H9 (cell line): ENCODE results near the gene CKS1B. TPM values are rescaled to one million over a fixed set of nuclear protein-coding genes. Genes with fewer than 3 reads are reported as not detected.

Source experiments
- DNase-seq: peaks from one replicate; pipeline ENCODE4 v3.0.0-alpha.2; 2017
- H2AFZ ChIP-seq: one replicate; pipeline ENCODE4 v1.6.1; 2013; ENCODE audit warnings: mild to moderate bottlenecking, low read length, control low read depth, moderate library complexity
- H2AK5ac ChIP-seq: 2 replicates; pipeline ENCODE4 v1.6.1; 2013; ENCODE audit warnings: low read length, control low read depth, mixed read lengths; ENCODE audit not compliant: insufficient read length
- H2BK120ac ChIP-seq: one replicate; pipeline ENCODE4 v1.6.1; 2013; ENCODE audit warnings: low read depth, mild to moderate bottlenecking, low read length, control low read depth, inconsistent platforms; ENCODE audit not compliant: poor library complexity, severe bottlenecking
- H2BK12ac ChIP-seq: 2 replicates; pipeline ENCODE4 v1.6.1; 2013; ENCODE audit warnings: low read length, control low read depth, mixed read lengths, low read depth; ENCODE audit not compliant: insufficient read length
- H2BK15ac ChIP-seq: 2 replicates; pipeline ENCODE4 v1.6.1; 2013; ENCODE audit warnings: low read depth, low read length, control low read depth
- H2BK20ac ChIP-seq: one replicate; pipeline ENCODE4 v1.6.1; 2013; ENCODE audit warnings: low read depth, mild to moderate bottlenecking, low read length, control low read depth, inconsistent platforms; ENCODE audit not compliant: poor library complexity, severe bottlenecking
- H2BK5ac ChIP-seq: 2 replicates; pipeline ENCODE4 v1.6.1; 2013; ENCODE audit warnings: low read length, control low read depth, mixed read lengths; ENCODE audit not compliant: insufficient read length
- H3K14ac ChIP-seq: 2 replicates; pipeline ENCODE4 v1.6.1; 2013; ENCODE audit warnings: low read length, control low read depth; ENCODE audit not compliant: insufficient read depth
- H3K18ac ChIP-seq: 2 replicates; pipeline ENCODE4 v1.6.1; 2013; ENCODE audit warnings: low read depth, mild to moderate bottlenecking, mixed read lengths, low read length, control low read depth; ENCODE audit not compliant: insufficient read length
- H3K23ac ChIP-seq: 2 replicates; pipeline ENCODE4 v1.6.1; 2013; ENCODE audit warnings: low read length, control low read depth, mixed read lengths, low read depth; ENCODE audit not compliant: insufficient read length
- H3K23me2 ChIP-seq: 2 replicates; pipeline ENCODE4 v1.6.1; 2013; ENCODE audit warnings: low read depth, mild to moderate bottlenecking, mixed read lengths, low read length, control low read depth; ENCODE audit not compliant: insufficient read length, poor library complexity, severe bottlenecking
- H3K27ac ChIP-seq: 2 replicates; pipeline ENCODE4 v1.5.1; 2013; ENCODE audit warnings: low read length, control low read depth, mixed read lengths, low read depth; ENCODE audit not compliant: insufficient read length
- H3K27me3 ChIP-seq: 2 replicates; pipeline ENCODE4 v1.6.1; 2013; ENCODE audit warnings: low read length, control low read depth, inconsistent platforms; ENCODE audit not compliant: insufficient read depth
- H3K4ac ChIP-seq: 2 replicates; pipeline ENCODE4 v1.6.1; 2013; ENCODE audit warnings: low read depth, mild to moderate bottlenecking, control low read depth, inconsistent platforms, low read length, moderate library complexity
- H3K4me1 ChIP-seq: 2 replicates; pipeline ENCODE4 v1.6.1; 2013; ENCODE audit warnings: low read length, control low read depth, inconsistent platforms; ENCODE audit not compliant: insufficient read depth
- H3K4me2 ChIP-seq: 2 replicates; pipeline ENCODE4 v1.6.1; 2013; ENCODE audit warnings: low read length, control low read depth, mixed read lengths; ENCODE audit not compliant: insufficient read length, insufficient read depth
- H3K56ac ChIP-seq: 2 replicates; pipeline ENCODE4 v1.6.1; 2013; ENCODE audit warnings: low read depth, mild to moderate bottlenecking, mixed read lengths, low read length, control low read depth; ENCODE audit not compliant: insufficient read length
- H3K79me1 ChIP-seq: 2 replicates; pipeline ENCODE4 v1.6.1; 2013; ENCODE audit warnings: low read depth, mild to moderate bottlenecking, moderate library complexity, low read length, control low read depth, inconsistent platforms; ENCODE audit not compliant: insufficient read depth, poor library complexity, severe bottlenecking
- H3K79me2 ChIP-seq: 2 replicates; pipeline ENCODE4 v1.6.1; 2013; ENCODE audit warnings: low read length, control low read depth, inconsistent platforms; ENCODE audit not compliant: insufficient read depth
- H3K9ac ChIP-seq: 2 replicates; pipeline ENCODE4 v1.6.1; 2013; ENCODE audit warnings: low read length, control low read depth, mixed read lengths; ENCODE audit not compliant: insufficient read length; ENCODE audit errors: extremely low read depth
- H3K9me3 ChIP-seq: one replicate; pipeline ENCODE4 v1.6.1; 2013; ENCODE audit warnings: low read depth, low read length, inconsistent platforms; ENCODE audit not compliant: control insufficient read depth
- H3T11ph ChIP-seq: one replicate; pipeline ENCODE4 v1.6.1; 2013; ENCODE audit warnings: mild to moderate bottlenecking, low read length, control low read depth, inconsistent platforms
- H4K20me1 ChIP-seq: one replicate; pipeline ENCODE4 v1.6.1; 2013; ENCODE audit not compliant: control insufficient read depth, insufficient read length, insufficient read depth
- H4K5ac ChIP-seq: 2 replicates; pipeline ENCODE4 v1.6.1; 2013; ENCODE audit warnings: low read depth, mild to moderate bottlenecking, mixed read lengths, low read length, control low read depth; ENCODE audit not compliant: insufficient read length
- H4K8ac ChIP-seq: replicated peaks from 2 replicates; pipeline ENCODE4 v1.6.1; 2013; ENCODE audit warnings: low read length, control low read depth, mixed read lengths, low read depth; ENCODE audit not compliant: insufficient read length
- H4K91ac ChIP-seq: 2 replicates; pipeline ENCODE4 v1.6.1; 2013; ENCODE audit warnings: low read depth, mild to moderate bottlenecking, moderate library complexity, mixed read lengths, low read length, control low read depth; ENCODE audit not compliant: insufficient read length
- H3K27ac Mint-ChIP-seq, 3 experiments: 2 replicates in 2 of 3; 3 replicates in 1 of 3; pipeline ENCODE4 v1.8.0; 2020 to 2021; ENCODE audit warnings: mixed read lengths in 3 of 3, mild to moderate bottlenecking in 1 of 3, moderate library complexity in 1 of 3
- H3K27me3 Mint-ChIP-seq: 2 replicates; pipeline ENCODE4 v1.8.0; 2021; ENCODE audit warnings: low read depth, mild to moderate bottlenecking, moderate library complexity, mixed read lengths
- H3K36me3 Mint-ChIP-seq, 3 experiments: 2 replicates in 2 of 3; 3 replicates in 1 of 3; pipeline ENCODE4 v1.8.0; 2020 to 2021; ENCODE audit warnings: low read depth in 3 of 3, mixed read lengths in 3 of 3; ENCODE audit not compliant: insufficient read depth in 1 of 3
- H3K4me1 Mint-ChIP-seq, 2 experiments: 2 replicates each; pipeline ENCODE4 v1.8.0; 2020; ENCODE audit warnings: mixed read lengths in 2 of 2
- H3K4me3 Mint-ChIP-seq, 2 experiments: 2 replicates in 1 of 2; 3 replicates in 1 of 2; pipeline ENCODE4 v1.8.0; 2020 to 2021; ENCODE audit warnings: mild to moderate bottlenecking in 2 of 2, mixed read lengths in 2 of 2, moderate library complexity in 1 of 2
- H3K9me3 Mint-ChIP-seq, 2 experiments: 2 replicates in 1 of 2; 3 replicates in 1 of 2; pipeline ENCODE4 v1.8.0; 2020; ENCODE audit warnings: mild to moderate bottlenecking in 2 of 2, mixed read lengths in 2 of 2, moderate library complexity in 1 of 2
- WGBS: extraction: QIAGEN DNeasy Blood & Tissue Kit; methylation state at CpG from one replicate; pipeline ENCODE4 v1.1.7; 2013; ENCODE audit warnings: missing lambda C conversion rate, low lambda C conversion rate, mixed read lengths; ENCODE audit not compliant: insufficient read length; ENCODE audit errors: extremely low coverage; 5-methylcytosine and 5-hydroxymethylcytosine counted together
- total RNA-seq: library from RNA; stranded (reverse); gene quantifications from 2 replicates; pipeline ENCODE4 v1.2.1, GENCODE V29; 2021
- TF ChIP-seq, protein P1 (sequence below): fragments of 200-600 bp; sonication (generic); conservative IDR thresholded peaks from 3 replicates; pipeline ENCODE4 v1.8.0; 2021; ENCODE audit warnings: antibody characterized with exemption, mild to moderate bottlenecking

Gene CKS1B
- total RNA-seq, 1 experiment from 2014 or later, result 279 TPM

GRCh38 chr1:155018617-155019348 is 44.3 kb downstream of the CKS1B start:
- no peaks in the 10 kb centered on the region; the same call in 1 of the 2 replicates for H3K4me1 ChIP-seq
- no peak overlapping the region for H2BK5ac ChIP-seq
- no peak overlapping the region for H3T11ph ChIP-seq
- no peak overlapping the region for H2BK20ac ChIP-seq
- Mint-ChIP-seq H3K4me3 (no peak overlapping the region; a peak in 1 of 5 replicates), H3K27ac (no peak overlapping the region), H3K27me3 (peaks cover 9% of the 10 kb centered on the region), H3K4me1 (peaks cover 28 to 49% of the 10 kb centered on the region in 2 experiments), H3K36me3 (peaks cover 5 to 30% (median 18%) of the 10 kb centered on the region in 3 experiments; a peak in 6 of 7 replicates), H3K9me3 (no peaks in the 10 kb centered on the region)
- H3K9me3 ChIP-seq, result no peaks in the 10 kb centered on the region
- no peaks in the 10 kb centered on the region for H3K79me2 ChIP-seq
- H3K14ac ChIP-seq, result no peak overlapping the region
- no peaks in the 10 kb centered on the region for H4K20me1 ChIP-seq
- no peaks in the 10 kb centered on the region for H3K27me3 ChIP-seq
- H3K18ac ChIP-seq, result no peak overlapping the region
- no peak overlapping the region for H3K9ac ChIP-seq
- H2BK120ac ChIP-seq, result no peak overlapping the region
- H3K79me1 ChIP-seq, result no peaks in the 10 kb centered on the region
- H4K91ac ChIP-seq, result no peak overlapping the region
- no peak overlapping the region for H3K4ac ChIP-seq
- no peak overlapping the region for H2BK15ac ChIP-seq
- H4K5ac ChIP-seq, result no peak overlapping the region
- no peak overlapping the region for H2AFZ ChIP-seq
- no peaks in the 10 kb centered on the region for H3K23me2 ChIP-seq
- no peak overlapping the region for H3K23ac ChIP-seq
- WGBS, result no CpG with 5 or more reads among the region's 8 CpGs
- H2BK12ac ChIP-seq, result no peak overlapping the region
- TF ChIP-seq, protein P1, sequence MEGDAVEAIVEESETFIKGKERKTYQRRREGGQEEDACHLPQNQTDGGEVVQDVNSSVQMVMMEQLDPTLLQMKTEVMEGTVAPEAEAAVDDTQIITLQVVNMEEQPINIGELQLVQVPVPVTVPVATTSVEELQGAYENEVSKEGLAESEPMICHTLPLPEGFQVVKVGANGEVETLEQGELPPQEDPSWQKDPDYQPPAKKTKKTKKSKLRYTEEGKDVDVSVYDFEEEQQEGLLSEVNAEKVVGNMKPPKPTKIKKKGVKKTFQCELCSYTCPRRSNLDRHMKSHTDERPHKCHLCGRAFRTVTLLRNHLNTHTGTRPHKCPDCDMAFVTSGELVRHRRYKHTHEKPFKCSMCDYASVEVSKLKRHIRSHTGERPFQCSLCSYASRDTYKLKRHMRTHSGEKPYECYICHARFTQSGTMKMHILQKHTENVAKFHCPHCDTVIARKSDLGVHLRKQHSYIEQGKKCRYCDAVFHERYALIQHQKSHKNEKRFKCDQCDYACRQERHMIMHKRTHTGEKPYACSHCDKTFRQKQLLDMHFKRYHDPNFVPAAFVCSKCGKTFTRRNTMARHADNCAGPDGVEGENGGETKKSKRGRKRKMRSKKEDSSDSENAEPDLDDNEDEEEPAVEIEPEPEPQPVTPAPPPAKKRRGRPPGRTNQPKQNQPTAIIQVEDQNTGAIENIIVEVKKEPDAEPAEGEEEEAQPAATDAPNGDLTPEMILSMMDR, result no peak
- DNase-seq, result no peak
- H2AK5ac ChIP-seq, result no peak overlapping the region
- H3K56ac ChIP-seq, result no peak overlapping the region
- H3K27ac ChIP-seq, result no peak overlapping the region
- H3K4me2 ChIP-seq, result no peak overlapping the region
- no peak overlapping the region for H4K8ac ChIP-seq
